CD4-positive, alpha-beta T cell treated with Interleukin-1 beta for 1 hour (primary cell): Measurements from ENCODE around the gene CYSRT1.

Experiments used
- DNase-seq, 2 donors: peaks; one replicate each; pipeline ENCODE4 v3.0.0-alpha.2; 2020 to 2022

CYSRT1 gene

DNA sequence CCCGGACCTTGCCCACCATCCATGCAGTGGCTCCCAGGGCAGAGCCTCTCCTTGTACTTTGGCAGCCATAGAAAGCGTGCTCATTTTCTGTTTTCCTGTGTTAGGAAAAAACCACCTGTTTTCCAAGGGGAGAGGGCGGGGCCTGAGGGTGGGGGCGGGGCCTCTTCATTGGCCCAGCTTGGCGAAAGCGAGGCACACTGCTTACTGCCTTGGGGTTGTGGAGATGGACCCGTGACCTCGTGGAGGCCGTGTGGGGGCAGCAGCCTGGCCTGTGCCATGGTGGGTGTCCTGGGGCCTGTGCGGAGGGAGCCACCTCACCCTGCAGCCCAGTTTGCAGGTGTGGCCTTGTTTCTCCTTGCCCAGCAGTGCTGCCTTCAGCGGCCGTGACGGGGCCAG lies 48.1 kb downstream of the CYSRT1 start:
- DNase-seq, result no peak

DNA sequence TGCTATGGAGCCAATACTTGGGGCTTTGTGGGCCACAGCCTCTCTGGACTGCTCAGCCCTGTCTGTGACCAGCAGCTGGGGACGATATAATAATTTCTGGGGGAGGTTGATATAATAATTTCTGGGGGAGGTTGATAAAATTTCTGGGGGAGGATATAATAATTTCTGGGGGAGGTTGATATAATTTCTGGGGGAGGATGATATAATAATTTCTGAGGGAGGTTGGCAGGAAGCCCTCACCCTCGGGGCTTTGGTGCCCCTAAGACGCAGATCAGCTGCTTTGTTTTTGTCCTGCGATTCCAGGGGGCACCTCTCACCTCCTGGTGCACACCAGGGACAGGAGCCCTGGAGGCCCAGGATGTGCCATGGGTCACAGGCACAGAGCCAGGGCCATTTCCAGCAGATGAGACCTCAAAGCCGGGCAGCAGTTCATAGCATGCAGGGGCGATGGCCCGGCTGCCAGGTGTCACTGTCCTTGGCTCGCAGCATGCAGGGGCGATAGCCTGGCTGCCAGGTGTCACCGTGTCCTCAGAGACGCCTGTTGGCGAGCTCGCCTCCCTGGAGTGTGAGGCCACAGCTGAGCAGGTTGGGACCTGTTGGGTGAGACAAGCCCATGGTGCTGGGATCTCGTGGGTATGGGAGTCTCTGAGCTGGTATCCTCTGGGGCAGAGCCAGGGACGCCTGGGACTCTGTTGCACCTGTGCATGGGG lies 48.8 kb downstream of the CYSRT1 start:
- DNase-seq, result no peak

DNA sequence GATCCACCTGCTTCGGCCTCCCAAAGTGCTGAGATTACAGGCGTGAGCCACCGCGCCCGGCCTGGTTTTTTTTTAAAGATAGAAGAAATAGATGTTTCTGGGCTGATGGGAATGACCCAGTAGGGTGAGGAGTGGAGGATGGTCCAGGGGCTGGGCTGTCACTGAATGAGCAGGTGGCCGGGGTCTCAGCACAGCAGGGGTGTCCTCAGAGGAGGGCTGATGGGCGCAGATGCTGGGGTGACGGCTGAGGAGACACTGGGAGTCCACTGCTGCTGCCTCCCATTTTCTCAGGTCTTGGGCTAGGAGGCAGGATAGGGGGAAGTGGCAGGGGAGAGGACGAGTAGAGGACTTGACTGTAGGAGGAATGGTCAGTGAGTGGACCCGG lies 50.2 kb downstream of the CYSRT1 start:
- no peak for DNase-seq
